ENCODE results near the gene CST4. TPM values are rescaled to one million over a fixed set of nuclear protein-coding genes. Genes with fewer than 3 reads are reported as not detected.
A peak's percentile ranks its signal among the peaks of the same experiment; 100 is the strongest.

CST4 gene
- total RNA-seq, 1 donor from 2014 or later: not detected

DNA sequence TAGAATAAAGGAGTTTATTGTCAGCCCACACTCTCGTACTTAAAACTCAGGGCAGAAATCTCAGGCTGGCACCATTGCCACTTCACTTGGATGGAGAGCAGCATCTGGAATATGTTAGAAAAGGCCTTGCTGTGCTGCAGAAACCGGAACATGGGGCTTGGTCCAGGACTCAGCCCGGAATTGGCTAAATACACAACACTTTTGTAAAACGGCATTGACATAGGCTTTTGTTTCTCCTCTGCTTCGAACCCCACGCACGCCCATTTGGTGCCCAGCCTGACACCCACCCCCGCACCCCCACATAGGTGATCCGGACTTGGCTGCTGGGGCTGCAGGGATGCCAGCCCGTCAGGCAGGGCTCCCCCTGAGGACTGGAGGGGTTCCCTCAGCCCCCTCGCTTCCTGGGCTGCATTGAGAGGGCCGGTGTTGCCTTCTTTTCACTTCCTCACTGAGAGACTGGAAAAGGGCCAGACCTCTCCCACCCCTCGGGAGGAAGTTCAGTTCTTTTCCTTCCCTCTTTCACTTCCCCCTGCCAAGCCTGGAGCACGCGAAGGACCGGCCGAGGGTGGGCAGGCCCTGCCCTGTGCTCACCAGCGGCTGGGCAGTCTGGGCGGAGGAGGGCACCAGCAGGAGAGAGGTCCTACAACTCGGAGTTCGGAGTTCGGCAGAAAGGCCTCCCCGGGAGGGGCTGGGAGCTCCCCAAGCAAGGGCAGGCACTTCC, 33.2 kb downstream of the CST4 start:
- no peak overlapping the region for H3K27ac ChIP-seq (ENCODE audit: low read depth, low read length)
- H3K4me1 Mint-ChIP-seq (ENCODE audit: low read depth, unreplicated experiment): peaks cover 22% of the 10 kb centered on the region
- no peak for DNase-seq (ENCODE audit: low read depth)
- H3K9me3 ChIP-seq (ENCODE audit: insufficient read depth, low read depth, low read length): no peaks in the 10 kb centered on the region
- H3K36me3 Mint-ChIP-seq (ENCODE audit: low read depth, unreplicated experiment): no peaks in the 10 kb centered on the region
- no peak overlapping the region for H3K27ac Mint-ChIP-seq (ENCODE audit: unreplicated experiment)
- peaks cover 3% of the 10 kb centered on the region for H3K27me3 Mint-ChIP-seq (ENCODE audit: low read depth, unreplicated experiment)
- no peaks in the 10 kb centered on the region for H3K4me1 ChIP-seq (ENCODE audit: insufficient read depth, low read length)
- peaks cover 2% of the 10 kb centered on the region for H3K27me3 ChIP-seq (ENCODE audit: insufficient read depth, low read length)
- no peaks in the 10 kb centered on the region for H3K9me3 Mint-ChIP-seq (ENCODE audit: unreplicated experiment)
- H3K4me2 ChIP-seq (ENCODE audit: low read length): peak overlapping the region; percentile 20
- no peak for FAIRE-seq
- no peaks in the 10 kb centered on the region for H4K20me1 ChIP-seq (ENCODE audit: insufficient read depth, low read length)
- H3K9ac ChIP-seq (ENCODE audit: low read length): no peak overlapping the region
- H3K79me2 ChIP-seq (ENCODE audit: insufficient read depth, low read length): no peaks in the 10 kb centered on the region
- H3K4me3 Mint-ChIP-seq (ENCODE audit: unreplicated experiment): no peak overlapping the region
- H3K36me3 ChIP-seq (ENCODE audit: insufficient read depth, low read length): no peaks in the 10 kb centered on the region
- H3K4me3 ChIP-seq (ENCODE audit: insufficient read depth, low read depth, low read length): no peak overlapping the region
- TF ChIP-seq EZH2 (IDR thresholded peaks at IDR 0.05; ENCODE audit: insufficient read depth, low read length): no peak
- TF ChIP-seq CTCF (IDR thresholded peaks at IDR 0.05; ENCODE audit: insufficient read depth, low read depth, low read length): no peak
- peak overlapping the region; percentile 49 for H2AFZ ChIP-seq (ENCODE audit: low read depth, low read length)

DNA sequence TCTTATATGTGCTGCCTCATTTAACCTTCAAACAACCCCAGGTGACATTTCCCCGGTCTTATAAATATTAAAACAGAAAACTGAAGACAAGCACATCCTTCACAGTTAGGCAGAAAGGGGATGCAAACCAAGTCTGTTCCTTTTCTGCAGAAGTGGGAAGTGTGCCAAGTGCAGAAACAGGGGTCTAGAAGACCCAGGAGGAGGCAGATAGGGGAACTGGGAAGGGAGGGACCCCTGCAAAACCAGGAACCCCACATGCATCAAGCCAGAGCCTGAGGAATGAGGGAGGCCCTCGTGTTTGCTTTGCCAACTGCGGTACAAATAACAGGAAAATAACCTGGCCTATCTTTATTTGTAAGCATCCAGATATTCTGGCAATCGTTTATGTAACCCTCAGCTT, 34.1 kb downstream of the CST4 start:
- H3K4me2 ChIP-seq (ENCODE audit: low read length): no peak overlapping the region
- FAIRE-seq (no peak), DNase-seq (ENCODE audit: low read depth) (no peak)
- peaks cover 3% of the 10 kb centered on the region for H3K27me3 Mint-ChIP-seq (ENCODE audit: low read depth, unreplicated experiment)
- H3K27ac Mint-ChIP-seq (ENCODE audit: unreplicated experiment): no peak overlapping the region
- H4K20me1 ChIP-seq (ENCODE audit: insufficient read depth, low read length): no peaks in the 10 kb centered on the region
- H3K9me3 ChIP-seq (ENCODE audit: insufficient read depth, low read depth, low read length): no peaks in the 10 kb centered on the region
- no peak overlapping the region for H3K9ac ChIP-seq (ENCODE audit: low read length)
- H3K9me3 Mint-ChIP-seq (ENCODE audit: unreplicated experiment): no peaks in the 10 kb centered on the region
- H2AFZ ChIP-seq (ENCODE audit: low read depth, low read length): no peak overlapping the region
- no peak overlapping the region for H3K27ac ChIP-seq (ENCODE audit: low read depth, low read length)
- peaks cover 15% of the 10 kb centered on the region for H3K4me1 Mint-ChIP-seq (ENCODE audit: low read depth, unreplicated experiment)
- TF ChIP-seq EZH2 (IDR thresholded peaks at IDR 0.05; ENCODE audit: insufficient read depth, low read length) (no peak), CTCF (IDR thresholded peaks at IDR 0.05; ENCODE audit: insufficient read depth, low read depth, low read length) (no peak)
- no peak overlapping the region for H3K4me3 ChIP-seq (ENCODE audit: insufficient read depth, low read depth, low read length)
- no peaks in the 10 kb centered on the region for H3K79me2 ChIP-seq (ENCODE audit: insufficient read depth, low read length)
- no peaks in the 10 kb centered on the region for H3K36me3 Mint-ChIP-seq (ENCODE audit: low read depth, unreplicated experiment)
- peaks cover 2% of the 10 kb centered on the region for H3K27me3 ChIP-seq (ENCODE audit: insufficient read depth, low read length)
- H3K4me3 Mint-ChIP-seq (ENCODE audit: unreplicated experiment): no peak overlapping the region
- H3K4me1 ChIP-seq (ENCODE audit: insufficient read depth, low read length): no peaks in the 10 kb centered on the region
- no peaks in the 10 kb centered on the region for H3K36me3 ChIP-seq (ENCODE audit: insufficient read depth, low read length)

- no peaks in the 10 kb centered on the region for H3K79me2 ChIP-seq (ENCODE audit: insufficient read depth, low read length)
- no peaks in the 10 kb centered on the region for H3K4me1 ChIP-seq (ENCODE audit: insufficient read depth, low read length)
- H3K9me3 Mint-ChIP-seq (ENCODE audit: unreplicated experiment): no peaks in the 10 kb centered on the region
- DNase-seq (ENCODE audit: low read depth) (no peak), FAIRE-seq (no peak)
- H3K4me3 Mint-ChIP-seq (ENCODE audit: unreplicated experiment): no peak overlapping the region
- no peaks in the 10 kb centered on the region for H4K20me1 ChIP-seq (ENCODE audit: insufficient read depth, low read length)
- H3K36me3 Mint-ChIP-seq (ENCODE audit: low read depth, unreplicated experiment): no peaks in the 10 kb centered on the region
- H3K27ac Mint-ChIP-seq (ENCODE audit: unreplicated experiment): no peak overlapping the region
- no peaks in the 10 kb centered on the region for H3K36me3 ChIP-seq (ENCODE audit: insufficient read depth, low read length)
- H2AFZ ChIP-seq (ENCODE audit: low read depth, low read length): no peak overlapping the region
- H3K27me3 ChIP-seq (ENCODE audit: insufficient read depth, low read length): peaks cover 2% of the 10 kb centered on the region
- H3K27me3 Mint-ChIP-seq (ENCODE audit: low read depth, unreplicated experiment): peaks cover 3% of the 10 kb centered on the region
- H3K4me1 Mint-ChIP-seq (ENCODE audit: low read depth, unreplicated experiment): peaks cover 10% of the 10 kb centered on the region
- H3K27ac ChIP-seq (ENCODE audit: low read depth, low read length): no peak overlapping the region
- H3K4me2 ChIP-seq (ENCODE audit: low read length): no peak overlapping the region
- H3K9me3 ChIP-seq (ENCODE audit: insufficient read depth, low read depth, low read length): no peaks in the 10 kb centered on the region
- no peak overlapping the region for H3K4me3 ChIP-seq (ENCODE audit: insufficient read depth, low read depth, low read length)
- TF ChIP-seq CTCF (IDR thresholded peaks at IDR 0.05; ENCODE audit: insufficient read depth, low read depth, low read length): no peak
- no peak for TF ChIP-seq EZH2 (IDR thresholded peaks at IDR 0.05; ENCODE audit: insufficient read depth, low read length)
- no peak overlapping the region for H3K9ac ChIP-seq (ENCODE audit: low read length)
Observed at GRCh38 chr20:23654000-23654399, 34.8 kb downstream of the CST4 start.

Measured in astrocyte (in vitro differentiated cells and primary cell).